Spinal cord (tissue), 10 donors: ENCODE measurements around the gene TTC23. TPM values are rescaled to one million over a fixed set of nuclear protein-coding genes. Genes with fewer than 3 reads are reported as not detected.
A peak's percentile ranks its signal among the peaks of the same experiment; 100 is the strongest.
"Not testable (repeated sequence)": the region's sequence is repeated elsewhere in the genome, so short reads cannot be mapped to it uniquely, and the experiment has no call there.

Experiments used
- DNase-seq, 6 donors: peaks; one replicate each; pipeline versions ENCODE4 v3.0.0 to v3.0.0-alpha.2; 2013 to 2015; ENCODE audit warnings: low spot score in 6 of 6, low read depth in 4 of 6
- H3K27ac ChIP-seq: one replicate; pipeline ENCODE4 v1.5.1; 2013; ENCODE audit warnings: low read depth, low read length, control low read depth
- H3K27me3 ChIP-seq: one replicate; pipeline ENCODE4 v1.6.1; 2013; ENCODE audit warnings: low read length; ENCODE audit not compliant: control insufficient read depth, insufficient read depth
- H3K36me3 ChIP-seq: one replicate; pipeline ENCODE4 v1.6.1; 2013; ENCODE audit warnings: low read length; ENCODE audit not compliant: control insufficient read depth, insufficient read depth
- H3K4me1 ChIP-seq: one replicate; pipeline ENCODE4 v1.6.1; 2013; ENCODE audit warnings: low read length; ENCODE audit not compliant: control insufficient read depth, insufficient read depth
- H3K4me3 ChIP-seq: one replicate; pipeline ENCODE4 v1.5.1; 2013; ENCODE audit warnings: low read depth, low read length, control low read depth
- H3K9me3 ChIP-seq: one replicate; pipeline ENCODE4 v1.6.1; 2013; ENCODE audit warnings: low read length; ENCODE audit not compliant: control insufficient read depth, insufficient read depth
- WGBS: methylation state at CpG from one replicate; pipeline ENCODE4 v1.1.5; 2013; ENCODE audit warnings: missing lambda C conversion rate; ENCODE audit not compliant: insufficient coverage; 5-methylcytosine and 5-hydroxymethylcytosine counted together
- polyA plus RNA-seq, 2 donors: library from polyadenylated mRNA; unstranded; fragments of 120-200 nt; gene quantifications; one replicate each; pipeline ENCODE4 v1.2.1, GENCODE V29; 2013; ENCODE audit not compliant: insufficient read length in 2 of 2
- total RNA-seq, 2 donors: library from RNA; depleted of rRNA in 1 of 2; stranded (reverse); fragments of 120-200 nt in 1 of 2; fragments of >200 nt in 1 of 2; gene quantifications; one replicate each; pipeline versions ENCODE4 v1.2.3 to v1.2.4, GENCODE V29; 2013 to 2014
- donor health status: healthy.

Gene TTC23
- total and polyA plus RNA-seq, 4 donors, result 14.8 to 23.8 (median 19.0) TPM

GRCh38 chr15:99111641-99112040, 137.7 kb downstream of the TTC23 start:
- Histone ChIP-seq H3K36me3 (peaks cover 18% of the 10 kb centered on the region), H3K4me1 (peaks cover 15% of the 10 kb centered on the region)
- DNase-seq, H3K27me3 ChIP-seq, H3K4me3 ChIP-seq, H3K9me3 ChIP-seq, H3K27ac ChIP-seq: not testable (repeated sequence)
- 91% methylated on average over 7 of the region's 8 CpGs for WGBS

- DNase-seq, result no peak
- H3K4me3 ChIP-seq, result no peak overlapping the region
- H3K27ac ChIP-seq, result no peak overlapping the region
- peaks cover 6% of the 10 kb centered on the region for H3K27me3 ChIP-seq
- WGBS, result 86% methylated on average over 4 of the region's 8 CpGs
- H3K9me3 ChIP-seq, result no peaks in the 10 kb centered on the region
- peaks cover 15% of the 10 kb centered on the region for H3K36me3 ChIP-seq
- H3K4me1 ChIP-seq, result peaks cover 18% of the 10 kb centered on the region
Measured at GRCh38 chr15:99110581-99111320, 138.6 kb downstream of the TTC23 start.

- H3K4me1 ChIP-seq, result peaks cover 18% of the 10 kb centered on the region
- peaks cover 6% of the 10 kb centered on the region for H3K27me3 ChIP-seq
- no peak overlapping the region for H3K4me3 ChIP-seq
- peaks cover 14% of the 10 kb centered on the region for H3K36me3 ChIP-seq
- no peaks in the 10 kb centered on the region for H3K9me3 ChIP-seq
- DNase-seq, result no peak
- WGBS, result 79% methylated on average over 7 of the region's 12 CpGs
- no peak overlapping the region for H3K27ac ChIP-seq
Measured at GRCh38 chr15:99110093-99110492, 139.3 kb downstream of the TTC23 start.

GRCh38 chr15:99109555-99110021, 139.8 kb downstream of the TTC23 start:
- no peak overlapping the region for H3K27ac ChIP-seq
- no peak for DNase-seq
- WGBS, result 84% methylated on average over 10 of the region's 10 CpGs

GRCh38 chr15:99108993-99109392, 140.4 kb downstream of the TTC23 start:
- H3K36me3 ChIP-seq, result peaks cover 4% of the 10 kb centered on the region
- H3K27ac ChIP-seq, result no peak overlapping the region
- no peaks in the 10 kb centered on the region for H3K9me3 ChIP-seq
- H3K4me3 ChIP-seq, result no peak overlapping the region
- 95% methylated on average over 4 of the region's 5 CpGs for WGBS
- peaks cover 6% of the 10 kb centered on the region for H3K27me3 ChIP-seq
- H3K4me1 ChIP-seq, result peaks cover 21% of the 10 kb centered on the region
- no peak for DNase-seq

More at GRCh38 chr15:99109555-99110021, 139.8 kb downstream of the TTC23 start:
- H3K27me3 ChIP-seq, result peaks cover 6% of the 10 kb centered on the region
- no peaks in the 10 kb centered on the region for H3K9me3 ChIP-seq
- H3K4me1 ChIP-seq, result peaks cover 20% of the 10 kb centered on the region
- H3K36me3 ChIP-seq, result peaks cover 9% of the 10 kb centered on the region
- H3K4me3 ChIP-seq, result no peak overlapping the region

- no peaks in the 10 kb centered on the region for H3K9me3 ChIP-seq
- peak overlapping the region; percentile 26 for H3K4me3 ChIP-seq
- whole genome bisulfite sequencing, result 54% methylated on average over 11 of the region's 15 CpGs
- DNase-seq, result peak in 1 of 6 donors; percentile 40
- no peaks in the 10 kb centered on the region for H3K36me3 ChIP-seq
- peaks cover 29% of the 10 kb centered on the region for H3K4me1 ChIP-seq
- H3K27me3 ChIP-seq, result peaks cover 16% of the 10 kb centered on the region
- no peak overlapping the region for H3K27ac ChIP-seq
Measured at GRCh38 chr15:99106417-99107220, 142.8 kb downstream of the TTC23 start.

GRCh38 chr15:99105514-99106341, 143.7 kb downstream of the TTC23 start:
- Histone ChIP-seq H3K27me3 (peaks cover 16% of the 10 kb centered on the region), H3K27ac (no peak overlapping the region), H3K4me3 (peak overlapping the region; percentile 26), H3K4me1 (peaks cover 29% of the 10 kb centered on the region), H3K9me3 (no peaks in the 10 kb centered on the region), H3K36me3 (no peaks in the 10 kb centered on the region)
- DNase-seq, result peak in 3 of 6 donors; percentile 45 to 88 (median 78)
- WGBS, result 1% methylated on average over 116 of the region's 116 CpGs

GRCh38 chr15:99104788-99105513, 144.4 kb downstream of the TTC23 start, which contains the start of gene SYNM:
SYNM (plus strand) TSS chr15:99105080; CDS start chr15:99105200, 120 bp downstream.
- no peaks in the 10 kb centered on the region for H3K9me3 ChIP-seq
- DNase-seq, result peak in 3 of 6 donors; percentile 52 to 89 (median 83)
- peaks cover 18% of the 10 kb centered on the region for H3K27me3 ChIP-seq
- peaks cover 33% of the 10 kb centered on the region for H3K4me1 ChIP-seq
- under 1% methylated on average over 91 of the region's 91 CpGs for WGBS
- peak within 1 kb of the TSS; percentile 35 for H3K4me3 ChIP-seq
- H3K36me3 ChIP-seq, result no peaks in the 10 kb centered on the region
- H3K27ac ChIP-seq, result no peak within 1 kb of the TSS
